H1 (cell line): Measurements from ENCODE around the gene C7orf57. TPM values are rescaled to one million over a fixed set of nuclear protein-coding genes. Genes with fewer than 3 reads are reported as not detected.

ENCODE experiments used
- CBX5 ChIP-seq: fragments of 300-800, 300-1000 bp; sonication (generic); IDR thresholded peaks from 2 replicates; pipeline ENCODE4 v1.7.1; 2016; ENCODE audit warnings: antibody characterized with exemption, low read length, low read depth
- CEBPB ChIP-seq: IDR thresholded peaks from 2 replicates; pipeline ENCODE4 v1.6.1; 2012; ENCODE audit warnings: low read depth, low read length
- FOSL1 ChIP-seq: IDR thresholded peaks from 2 replicates; pipeline ENCODE4 v1.6.1; 2011; ENCODE audit warnings: mild to moderate bottlenecking, low read depth, low read length, moderate library complexity; ENCODE audit not compliant: insufficient read depth
- KDM1A ChIP-seq: fragments of 200-600, 300-600 bp; sonication (generic); IDR thresholded peaks from 2 replicates; pipeline ENCODE4 v1.7.1; 2016; ENCODE audit warnings: mild to moderate bottlenecking, low read length, borderline replicate concordance
- PHF8 ChIP-seq: fragments of 200-600 bp; sonication (generic); conservative IDR thresholded peaks from 2 replicates; pipeline ENCODE4 v1.7.1; 2012; ENCODE audit warnings: low read depth, mild to moderate bottlenecking, inconsistent platforms, low read length, moderate library complexity
- RXRA ChIP-seq: IDR thresholded peaks from 2 replicates; pipeline ENCODE4 v1.6.1; 2011; ENCODE audit warnings: low read depth, mild to moderate bottlenecking, low read length, moderate library complexity; ENCODE audit not compliant: insufficient read depth
- SIN3A ChIP-seq, 2 experiments: IDR thresholded peaks in 1 of 2; conservative IDR thresholded peaks in 1 of 2; 2 replicates each; pipeline ENCODE4 v1.6.1; 2011 to 2012; ENCODE audit warnings: low read length in 2 of 2, improper control_type of control experiment in 1 of 2, low read depth in 1 of 2, mild to moderate bottlenecking in 1 of 2
- SIX5 ChIP-seq: IDR thresholded peaks from 2 replicates; pipeline ENCODE4 v1.6.1; 2011; ENCODE audit warnings: mild to moderate bottlenecking, low read depth, low read length
- SP4 ChIP-seq: IDR thresholded peaks from 2 replicates; pipeline ENCODE4 v1.6.1; 2012; ENCODE audit warnings: low read length, inconsistent platforms
- SUZ12 ChIP-seq: fragments of 200-600 bp; sonication (generic); IDR thresholded peaks from 2 replicates; pipeline ENCODE4 v1.6.1; 2012; ENCODE audit warnings: mild to moderate bottlenecking, inconsistent platforms, low read length, moderate library complexity, mixed read lengths
- TAF7 ChIP-seq: optimal IDR thresholded peaks from 2 replicates; pipeline ENCODE3; 2011; ENCODE audit warnings: low read depth, mild to moderate bottlenecking, inconsistent platforms, low read length, moderate library complexity, borderline replicate concordance
- TBP ChIP-seq: IDR thresholded peaks from 2 replicates; pipeline ENCODE4 v1.6.1; 2011; ENCODE audit warnings: low read depth, low read length, improper control_type of control experiment
- TEAD4 ChIP-seq: IDR thresholded peaks from 2 replicates; pipeline ENCODE4 v1.6.1; 2012; ENCODE audit warnings: low read depth, low read length, inconsistent platforms, mixed read lengths
- polyA plus RNA-seq, 7 experiments: library from polyadenylated mRNA; depleted of rRNA in 3 of 7; stranded (reverse) in 5 of 7; unstranded in 2 of 7; fragments of >200 nt in 5 of 7; fragments of 200-250 nt in 2 of 7; gene quantifications; 1 replicate in 5 of 7; 2 replicates in 1 of 7; 4 replicates in 1 of 7; pipeline versions ENCODE4 v1.2.1 to v1.2.3, GENCODE V29; 2011 to 2013; ENCODE audit warnings: missing spikeins in 2 of 7, mixed read lengths in 2 of 7
- total RNA-seq: library from RNA; stranded (reverse); fragmentation: NEBNext Ultra II Directional; extraction: Animal tissue kit (Norgen Biotek cat#: 25700); gene quantifications from 2 replicates; pipeline ENCODE4 v1.2.1, GENCODE V29; 2021
- TF ChIP-seq, protein P1 (sequence below): IDR thresholded peaks from 2 replicates; pipeline ENCODE4 v1.6.1; 2012; ENCODE audit warnings: low read length, inconsistent platforms
- TF ChIP-seq, protein P2 (sequence below): IDR thresholded peaks from 2 replicates; pipeline ENCODE4 v1.6.1; 2011; ENCODE audit warnings: low read depth, mild to moderate bottlenecking, low read length; ENCODE audit not compliant: insufficient read depth
- TF ChIP-seq, protein P3 (sequence below): IDR thresholded peaks from 2 replicates; pipeline ENCODE4 v1.6.1; 2011; ENCODE audit warnings: low read length, improper control_type of control experiment
- TF ChIP-seq, protein P4 (sequence below): IDR thresholded peaks from 2 replicates; pipeline ENCODE4 v1.6.1; 2012; ENCODE audit warnings: inconsistent platforms
- TF ChIP-seq, protein P5 (sequence below): IDR thresholded peaks from 2 replicates; pipeline ENCODE4 v1.6.1; 2012; ENCODE audit warnings: inconsistent platforms

The C7orf57 gene
- total and polyA plus RNA-seq, 2 of the 8 experiments (the other 6 are each of a cell fraction or from before 2014, with no cell fraction given), result 0.08 to 0.56 TPM

DNA sequence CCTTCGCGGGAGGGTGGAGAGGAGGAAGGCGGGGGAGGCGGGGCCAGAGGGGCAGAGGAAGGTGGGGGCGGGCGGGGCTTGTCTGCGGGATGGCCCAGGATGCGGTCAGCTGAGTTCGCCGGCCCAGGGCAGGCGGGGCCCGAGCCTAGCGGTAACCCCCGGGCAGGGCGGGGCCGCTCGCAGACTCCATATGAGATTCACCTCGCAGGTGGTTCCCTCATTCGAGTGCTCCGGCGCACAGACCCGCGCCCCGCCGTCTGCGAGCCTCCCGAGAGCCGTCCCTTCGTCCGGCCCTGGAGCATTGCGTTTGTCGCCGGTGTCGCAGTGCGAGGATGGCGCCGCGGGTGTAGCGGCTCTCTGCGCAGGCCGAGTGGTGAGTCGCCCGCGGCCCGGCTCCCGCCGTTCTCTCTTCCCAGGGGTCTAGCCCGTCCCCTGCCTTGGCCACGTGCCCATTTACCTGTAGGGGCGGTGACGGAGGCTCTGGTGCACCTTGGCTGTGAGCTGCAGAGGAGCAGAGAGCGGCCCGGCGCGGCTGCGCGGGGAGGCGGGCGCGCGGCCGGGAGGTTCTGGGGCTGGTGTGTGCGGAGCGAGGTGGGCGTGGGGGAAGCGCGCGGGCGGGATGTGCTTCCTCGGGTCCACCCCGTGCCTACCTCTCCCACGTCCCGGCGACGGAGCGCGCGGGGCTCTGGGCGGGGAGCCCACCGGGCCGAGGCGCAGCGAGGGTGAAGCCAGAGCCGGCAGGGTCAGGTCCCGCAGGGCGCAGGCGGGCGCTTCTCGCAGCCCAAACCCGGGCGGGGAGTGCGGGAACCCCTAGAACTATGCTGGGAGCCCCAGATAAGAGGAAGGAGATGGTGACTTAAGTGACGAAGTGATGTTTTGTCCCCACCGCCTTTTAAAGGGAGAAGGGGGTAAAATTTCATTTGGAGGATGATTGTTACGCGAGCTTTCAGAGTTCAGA lies 54.0 kb downstream of the C7orf57 start, which contains the start of gene UPP1 (continued):
- TF ChIP-seq, protein P1, sequence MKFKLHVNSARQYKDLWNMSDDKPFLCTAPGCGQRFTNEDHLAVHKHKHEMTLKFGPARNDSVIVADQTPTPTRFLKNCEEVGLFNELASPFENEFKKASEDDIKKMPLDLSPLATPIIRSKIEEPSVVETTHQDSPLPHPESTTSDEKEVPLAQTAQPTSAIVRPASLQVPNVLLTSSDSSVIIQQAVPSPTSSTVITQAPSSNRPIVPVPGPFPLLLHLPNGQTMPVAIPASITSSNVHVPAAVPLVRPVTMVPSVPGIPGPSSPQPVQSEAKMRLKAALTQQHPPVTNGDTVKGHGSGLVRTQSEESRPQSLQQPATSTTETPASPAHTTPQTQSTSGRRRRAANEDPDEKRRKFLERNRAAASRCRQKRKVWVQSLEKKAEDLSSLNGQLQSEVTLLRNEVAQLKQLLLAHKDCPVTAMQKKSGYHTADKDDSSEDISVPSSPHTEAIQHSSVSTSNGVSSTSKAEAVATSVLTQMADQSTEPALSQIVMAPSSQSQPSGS, result no peak
- TF ChIP-seq SP4 (no peak), CEBPB (no peak), TEAD4 (no peak), TBP (peak; percentile 71), SUZ12 (no peak), PHF8 (peak; percentile 74), FOSL1 (no peak), SIN3A (conservative IDR thresholded peaks at IDR 0.05 in 1 of 2, IDR thresholded peaks at IDR 0.05 in 1 of 2; ENCODE audit: low read depth in 1 of 2, low read length in 2 of 2) (peak in 1 of 2 experiments; percentile 23; a peak in 2 of 4 replicates), KDM1A (0 out of 2 replicates have a peak, but pooled peaks have one; percentile 33), CBX5 (no peak), SIX5 (no peak), RXRA (no peak), TAF7 (peak; percentile 38)
- TF ChIP-seq, protein P2, sequence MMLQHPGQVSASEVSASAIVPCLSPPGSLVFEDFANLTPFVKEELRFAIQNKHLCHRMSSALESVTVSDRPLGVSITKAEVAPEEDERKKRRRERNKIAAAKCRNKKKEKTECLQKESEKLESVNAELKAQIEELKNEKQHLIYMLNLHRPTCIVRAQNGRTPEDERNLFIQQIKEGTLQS, result peak; percentile 66; the same call in 1 of the 2 replicates
- TF ChIP-seq, protein P3, sequence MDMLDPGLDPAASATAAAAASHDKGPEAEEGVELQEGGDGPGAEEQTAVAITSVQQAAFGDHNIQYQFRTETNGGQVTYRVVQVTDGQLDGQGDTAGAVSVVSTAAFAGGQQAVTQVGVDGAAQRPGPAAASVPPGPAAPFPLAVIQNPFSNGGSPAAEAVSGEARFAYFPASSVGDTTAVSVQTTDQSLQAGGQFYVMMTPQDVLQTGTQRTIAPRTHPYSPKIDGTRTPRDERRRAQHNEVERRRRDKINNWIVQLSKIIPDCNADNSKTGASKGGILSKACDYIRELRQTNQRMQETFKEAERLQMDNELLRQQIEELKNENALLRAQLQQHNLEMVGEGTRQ, result peak; percentile 87
- TF ChIP-seq, protein P4, sequence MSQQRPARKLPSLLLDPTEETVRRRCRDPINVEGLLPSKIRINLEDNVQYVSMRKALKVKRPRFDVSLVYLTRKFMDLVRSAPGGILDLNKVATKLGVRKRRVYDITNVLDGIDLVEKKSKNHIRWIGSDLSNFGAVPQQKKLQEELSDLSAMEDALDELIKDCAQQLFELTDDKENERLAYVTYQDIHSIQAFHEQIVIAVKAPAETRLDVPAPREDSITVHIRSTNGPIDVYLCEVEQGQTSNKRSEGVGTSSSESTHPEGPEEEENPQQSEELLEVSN, result peak; percentile 90
- TF ChIP-seq, protein P5, sequence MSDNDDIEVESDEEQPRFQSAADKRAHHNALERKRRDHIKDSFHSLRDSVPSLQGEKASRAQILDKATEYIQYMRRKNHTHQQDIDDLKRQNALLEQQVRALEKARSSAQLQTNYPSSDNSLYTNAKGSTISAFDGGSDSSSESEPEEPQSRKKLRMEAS, result peak; percentile 92
